KBM-7 (cell line): ENCODE data around the gene MEPCE.

ENCODE experiments used
- DNase-seq: peaks from one replicate; pipeline ENCODE4 v3.0.0-alpha.2; 2015
- in situ Hi-C: fragments of 300-500 bp; cut with MboI; formaldehyde crosslinking; loops from 2 replicates; pipeline ENCODE4 v1.14.3; 2020; ENCODE audit warnings: low sequenced_read_pairs, low pct_unique_long_range_greater_than_20kb, mixed read lengths

The MEPCE gene

DNA sequence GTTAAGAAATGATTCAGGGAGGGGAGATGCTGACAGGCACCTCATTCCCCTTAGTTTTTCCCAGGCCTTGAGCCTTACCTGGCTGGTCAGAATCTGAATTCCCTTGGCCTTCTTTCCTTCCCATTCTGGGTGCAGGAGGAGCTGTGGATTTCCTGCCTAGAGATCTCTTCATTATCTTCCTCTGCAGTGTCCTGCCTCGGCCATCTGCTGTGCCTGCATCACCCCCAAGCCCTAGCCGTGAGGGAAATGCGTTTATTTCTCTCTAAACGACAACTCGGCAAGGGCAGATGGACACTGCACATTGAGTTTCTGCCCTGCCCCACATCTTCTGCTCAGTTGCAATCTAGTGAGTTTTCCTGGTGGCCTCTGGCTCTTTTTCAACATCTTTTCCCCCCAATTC is 27.8 kb upstream of the MEPCE start:
- in situ Hi-C loops, result no loop called here

DNA sequence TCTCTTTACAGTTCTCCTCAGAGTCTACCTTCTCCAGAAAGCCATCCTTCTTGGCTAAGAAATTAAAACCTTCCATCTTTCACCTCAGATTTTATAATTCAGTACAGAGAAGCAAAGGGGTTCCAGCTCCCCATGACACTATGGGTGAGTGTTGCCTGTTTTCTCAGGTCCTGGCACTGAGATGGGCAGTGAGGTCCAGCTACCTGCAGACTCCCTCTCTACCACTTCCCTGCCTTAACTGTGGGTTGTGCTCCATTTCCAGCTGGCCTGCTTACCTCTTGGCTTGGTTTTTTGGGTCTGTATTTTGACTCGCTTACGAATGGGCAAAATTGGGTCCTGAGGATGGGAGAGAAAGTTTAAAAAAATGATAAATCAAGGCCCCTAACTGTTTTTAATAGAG is 27.4 kb upstream of the MEPCE start:
- in situ Hi-C loops, result no loop called here
- no peak for DNase-seq

More for the DNA sequence above, 27.8 kb upstream of the MEPCE start:
- no peak for DNase-seq

DNA sequence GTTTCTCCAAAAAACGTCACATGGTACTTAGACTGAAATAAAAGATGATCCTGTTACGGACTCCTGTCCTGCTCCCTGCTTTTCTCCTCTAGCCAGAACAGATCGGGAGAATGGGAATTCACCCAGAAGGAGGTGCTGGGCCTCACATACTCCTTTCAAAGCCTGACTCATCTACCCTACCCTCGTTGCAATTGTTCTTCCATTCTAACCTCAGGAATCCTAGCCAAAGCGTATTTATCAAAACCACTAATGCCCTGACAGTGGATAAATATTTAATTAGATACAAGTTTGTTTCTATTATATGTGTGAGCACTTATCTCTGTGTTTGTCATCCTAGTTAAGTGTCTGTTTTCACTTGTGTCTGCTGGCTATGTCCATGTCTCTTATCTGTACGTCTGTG is 22.9 kb upstream of the MEPCE start:
- in situ Hi-C loops, result no loop called here
- DNase-seq, result no peak

DNA sequence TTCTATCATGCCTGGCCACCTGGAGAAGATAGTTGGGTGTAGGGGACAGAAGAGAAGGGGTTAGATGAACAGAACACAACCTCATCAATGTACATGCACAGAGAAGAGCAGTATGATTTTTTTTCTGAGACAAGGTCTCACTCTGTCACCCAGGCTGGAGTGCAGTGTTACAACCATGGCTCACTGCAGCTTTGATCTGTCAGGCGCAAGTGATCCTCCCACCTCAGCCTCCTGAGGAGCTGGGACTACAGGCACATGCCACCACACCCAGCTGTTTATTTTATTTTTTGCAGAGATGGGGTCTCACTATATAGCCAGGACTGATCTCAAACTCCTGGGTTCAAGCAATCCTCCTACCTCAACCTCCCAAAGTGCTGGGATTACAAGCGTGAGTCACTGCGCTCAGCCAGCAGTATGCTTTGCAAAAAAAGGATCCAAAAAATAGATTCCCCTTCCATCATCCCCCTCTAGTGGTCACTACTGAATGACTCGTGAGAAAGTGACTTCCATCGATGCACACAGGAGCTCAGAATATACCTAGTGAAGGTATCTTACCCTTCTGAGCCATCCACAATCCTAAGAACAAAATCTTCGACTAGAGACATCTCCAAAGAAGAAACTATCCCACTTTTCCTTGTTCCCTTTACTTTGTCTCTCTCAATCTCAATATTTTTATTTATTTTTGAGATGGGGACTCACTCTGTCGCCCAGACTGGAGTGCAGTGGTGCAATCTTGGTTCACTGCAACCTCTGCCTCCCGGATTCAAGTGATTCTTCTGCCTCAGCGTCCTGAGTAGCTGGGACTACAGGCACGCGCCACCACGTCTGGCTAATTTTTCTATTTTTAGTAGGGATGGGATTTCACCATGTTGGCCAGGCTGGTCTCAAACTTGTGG is 22.1 kb upstream of the MEPCE start:
- in situ Hi-C loops, result no loop called here
- DNase-seq, result peak; percentile 80

- in situ Hi-C loops, result no loop called here
- DNase-seq, result no peak
Observed at GRCh38 chr7:100411101-100411500, 18.5 kb upstream of the MEPCE start.

DNA sequence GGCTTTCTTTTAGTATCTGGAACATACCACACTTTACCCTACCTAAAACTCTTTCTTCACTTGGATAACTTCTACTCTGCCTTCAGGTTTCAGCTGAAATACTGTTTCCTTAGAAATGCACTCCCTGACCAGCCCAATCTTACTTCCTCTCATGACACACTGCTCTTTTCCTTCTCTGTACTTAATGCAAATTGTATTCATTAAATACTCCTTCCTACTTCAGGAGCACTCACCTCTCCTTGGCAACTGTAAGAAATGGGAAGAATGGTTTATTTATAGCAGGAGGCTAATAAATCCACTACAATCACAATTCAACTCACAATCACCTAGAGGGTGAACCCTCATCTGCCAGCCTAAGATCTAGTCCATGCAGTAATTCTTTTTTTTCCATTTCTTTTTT is 16.3 kb upstream of the MEPCE start:
- no peak for DNase-seq
- in situ Hi-C loops, result no loop called here

GRCh38 chr7:100413889-100414288 is 15.7 kb upstream of the MEPCE start:
- DNase-seq, result no peak
- in situ Hi-C loops, result no loop called here

- in situ Hi-C loops, result no loop called here
- DNase-seq, result no peak
Observed at GRCh38 chr7:100415448-100415847, 14.2 kb upstream of the MEPCE start.

DNA sequence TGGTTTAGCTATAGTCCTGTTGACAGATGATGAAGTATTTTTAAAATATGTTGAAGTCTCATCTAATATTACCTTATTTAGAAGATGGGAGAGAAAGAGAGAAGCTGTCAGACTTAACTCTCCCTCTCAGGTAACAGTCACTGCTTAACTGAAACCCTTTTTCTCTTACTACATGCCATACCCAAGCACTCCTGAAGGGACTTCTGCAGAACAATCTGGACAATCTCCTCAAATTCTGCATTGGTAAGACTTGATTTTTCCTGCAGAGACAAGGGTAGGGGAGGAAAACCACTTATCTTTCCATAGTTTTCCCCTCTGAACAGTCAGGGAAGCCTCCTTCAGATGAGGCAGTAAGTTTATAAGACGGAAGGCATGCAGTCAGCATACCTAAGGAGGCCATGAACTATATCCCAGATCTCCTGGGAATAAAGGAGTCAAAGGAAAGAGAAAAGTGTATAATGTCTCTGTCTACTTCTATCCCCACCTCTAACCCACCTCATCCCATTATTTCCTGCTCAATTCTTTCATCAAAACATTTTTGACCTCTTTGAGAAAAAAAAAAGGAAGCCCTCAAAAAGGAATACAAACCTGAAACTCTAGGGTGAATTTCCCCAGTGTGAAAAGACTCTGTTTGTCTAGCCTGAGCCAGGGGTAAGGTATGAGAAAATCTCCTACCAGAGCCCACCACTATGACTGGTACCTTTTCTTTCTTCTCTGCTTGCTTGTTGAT is 10.5 kb upstream of the MEPCE start:
- in situ Hi-C loops, result no loop called here

DNA sequence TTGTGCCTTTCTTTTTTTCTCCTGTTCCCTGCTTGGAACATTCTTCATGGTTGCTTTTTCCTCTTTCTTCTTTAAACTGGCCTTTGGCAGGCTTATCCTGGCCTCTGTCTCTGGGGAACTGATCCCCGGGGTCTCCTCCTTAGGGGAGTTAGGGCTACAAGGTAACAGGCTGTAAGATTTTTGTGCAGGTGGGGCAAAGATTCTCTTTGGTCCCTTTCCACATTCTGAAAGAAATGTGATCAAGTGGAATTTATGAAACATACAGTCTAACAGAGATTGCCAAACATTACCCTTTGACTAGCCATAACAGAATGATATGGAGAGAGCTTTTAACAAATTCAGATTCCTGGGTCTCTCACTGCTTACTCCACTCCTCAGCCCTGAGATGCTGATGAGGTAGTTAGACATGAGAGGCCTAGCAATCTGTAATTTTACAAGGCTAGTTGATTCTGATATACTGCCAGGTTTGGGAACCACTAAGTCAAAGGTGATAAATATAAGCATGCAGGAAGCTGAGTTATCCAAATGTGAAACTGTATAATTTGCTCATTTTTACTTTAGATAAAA is 9.9 kb upstream of the MEPCE start:
- in situ Hi-C loops, result no loop called here
- no peak for DNase-seq

More for the DNA sequence above, 10.5 kb upstream of the MEPCE start:
- DNase-seq, result no peak

DNA sequence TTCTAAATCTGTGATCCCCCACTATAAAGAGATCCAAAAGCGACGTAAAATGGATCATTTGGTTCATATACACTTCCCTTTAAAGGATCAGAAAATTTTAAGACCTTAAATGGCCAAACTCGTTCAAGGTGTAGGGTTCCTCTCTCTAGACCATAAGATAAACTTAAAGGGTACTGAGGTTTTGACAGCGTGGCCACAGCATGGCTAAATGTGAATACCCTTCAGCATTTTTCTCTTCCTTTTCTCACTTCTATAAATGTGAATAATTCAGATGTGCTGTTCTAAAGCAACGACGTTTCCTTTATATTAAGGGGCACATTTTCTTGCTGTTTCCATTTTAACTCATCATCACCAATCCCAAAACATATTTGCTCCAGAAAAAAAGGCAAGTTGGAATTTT is 6.3 kb upstream of the MEPCE start:
- in situ Hi-C loops, result no loop called here
- no peak for DNase-seq

- in situ Hi-C loops, result no loop called here
- no peak for DNase-seq
Observed at GRCh38 chr7:100425347-100425746, 4.3 kb upstream of the MEPCE start.

DNA sequence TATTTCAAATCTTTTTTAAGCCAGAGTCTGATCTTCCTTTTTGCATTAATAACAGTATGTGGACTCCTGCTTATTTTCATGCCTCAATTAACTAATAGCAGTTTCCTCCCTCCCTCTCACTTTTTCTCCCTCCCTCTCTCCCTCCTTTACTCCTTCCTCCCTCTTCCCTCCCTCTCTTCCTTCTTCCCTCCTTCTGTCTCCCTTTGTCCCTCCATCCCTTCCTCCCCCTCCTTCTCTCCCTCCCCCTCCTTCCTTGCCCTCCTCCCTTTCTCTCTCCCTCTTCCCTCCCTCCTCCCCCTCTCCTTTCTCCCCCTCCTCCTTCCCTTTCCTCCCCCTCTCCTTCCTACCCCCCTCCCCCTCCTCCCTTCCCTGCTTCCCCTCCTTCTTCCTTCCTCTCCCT is 3.1 kb upstream of the MEPCE start:
- DNase-seq, result no peak
- in situ Hi-C loops, result no loop called here

- DNase-seq, result no peak
- in situ Hi-C loops, result no loop called here
Observed at GRCh38 chr7:100427762-100428198, 1.9 kb upstream of the MEPCE start.

DNA sequence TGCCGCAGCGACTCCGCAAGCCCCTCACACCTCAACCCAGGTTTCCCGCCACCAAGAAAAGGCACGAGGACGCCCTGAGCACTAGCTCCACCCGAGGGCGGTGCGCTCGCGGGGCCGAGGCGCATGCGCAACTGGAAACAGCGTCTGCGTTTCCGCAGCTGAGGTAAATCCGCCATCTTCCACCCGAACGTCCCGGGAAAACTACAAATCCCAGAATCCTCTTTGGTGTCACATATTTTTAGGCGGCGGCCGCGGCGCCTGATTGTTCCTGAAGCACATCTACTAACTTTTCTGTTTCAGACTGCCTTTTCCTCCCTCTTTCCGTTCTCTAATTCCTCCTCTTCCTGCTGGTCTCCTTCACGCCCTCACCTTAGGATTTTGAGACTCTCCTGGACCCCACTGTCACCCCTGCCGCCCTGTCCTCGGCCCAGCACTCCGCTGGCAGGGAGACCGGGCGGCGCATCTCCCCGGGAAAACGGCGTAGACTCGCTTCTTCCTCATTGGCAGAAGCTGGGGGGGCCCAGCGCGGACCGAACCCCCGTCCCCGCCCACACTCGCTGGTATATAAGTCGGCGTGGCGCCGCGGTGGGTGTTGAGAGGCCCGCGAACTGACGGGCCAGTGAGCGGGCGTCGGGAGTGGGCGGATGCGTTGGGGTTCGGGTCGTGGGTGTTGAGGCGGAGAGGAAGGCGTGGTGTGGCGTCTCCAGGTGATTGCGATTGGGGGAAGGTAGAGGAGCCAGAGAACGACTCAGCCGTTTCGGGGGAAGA is 1.2 kb upstream of the MEPCE start, which contains the start of gene ZCWPW1:
Gene ZCWPW1 (minus strand): TSS at position 505 of the 768 bp plus-strand sequence. CDS start 8,054 bp downstream, outside the sequence.
- in situ Hi-C loops, result no loop called here
- peak; percentile 97 for DNase-seq

DNA sequence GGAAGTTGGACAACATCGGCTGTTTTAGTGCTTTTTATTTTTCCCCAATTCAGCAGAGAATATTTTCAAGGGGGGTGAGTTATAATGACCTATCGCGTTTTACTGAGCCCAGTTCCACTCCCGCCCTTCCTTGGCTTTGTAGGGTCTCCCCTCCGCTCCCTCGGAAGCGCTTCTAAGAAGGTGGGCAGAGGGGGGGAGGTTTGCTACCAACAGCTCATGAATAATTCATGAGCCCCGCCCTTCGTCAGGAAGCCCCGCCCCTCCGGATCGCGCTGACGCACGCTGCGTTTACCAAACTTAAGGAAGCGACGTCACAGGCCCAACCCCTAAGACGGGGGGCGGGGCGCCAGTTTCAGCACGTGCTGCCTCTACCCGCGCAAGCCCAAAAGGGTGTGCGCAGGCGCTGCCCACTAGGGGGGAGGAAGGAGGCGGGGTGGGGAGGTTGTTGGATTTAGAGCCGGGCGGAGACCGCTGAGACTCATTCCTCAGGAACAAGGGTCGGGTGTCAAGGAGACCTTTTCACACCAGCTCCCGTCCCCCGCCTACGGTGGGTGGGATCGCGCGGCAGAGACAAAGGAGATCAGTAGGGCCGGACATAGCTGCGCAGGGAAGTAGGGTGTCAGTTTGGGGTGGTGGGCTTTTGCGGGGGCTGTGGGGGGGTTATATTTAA is 529 bp upstream of the MEPCE start:
- in situ Hi-C loops, result no loop called here
- DNase-seq, result peak; percentile 100

DNA sequence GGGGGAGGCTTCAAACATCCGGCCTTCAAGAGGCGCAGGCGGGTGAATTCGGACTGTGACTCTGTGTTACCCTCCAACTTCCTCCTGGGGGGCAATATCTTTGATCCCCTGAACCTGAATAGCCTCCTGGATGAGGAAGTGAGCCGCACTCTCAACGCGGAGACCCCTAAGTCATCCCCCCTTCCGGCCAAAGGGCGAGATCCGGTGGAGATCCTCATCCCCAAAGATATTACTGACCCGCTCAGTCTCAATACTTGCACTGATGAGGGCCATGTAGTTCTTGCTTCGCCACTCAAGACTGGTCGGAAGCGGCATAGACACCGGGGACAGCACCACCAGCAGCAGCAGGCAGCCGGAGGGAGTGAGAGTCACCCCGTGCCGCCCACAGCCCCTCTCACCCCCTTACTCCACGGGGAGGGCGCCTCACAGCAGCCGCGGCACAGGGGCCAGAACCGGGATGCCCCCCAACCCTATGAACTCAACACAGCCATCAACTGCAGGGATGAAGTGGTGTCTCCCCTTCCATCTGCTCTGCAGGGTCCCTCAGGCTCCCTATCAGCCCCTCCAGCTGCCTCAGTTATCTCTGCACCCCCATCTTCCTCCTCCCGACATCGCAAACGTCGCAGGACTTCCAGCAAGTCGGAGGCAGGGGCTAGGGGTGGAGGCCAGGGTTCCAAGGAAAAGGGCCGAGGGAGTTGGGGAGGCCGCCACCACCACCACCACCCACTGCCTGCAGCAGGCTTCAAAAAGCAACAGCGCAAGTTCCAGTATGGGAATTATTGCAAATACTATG is 1.1 kb downstream of the MEPCE start:
- no peak for DNase-seq
- in situ Hi-C loops, result no loop called here

GRCh38 chr7:100431286-100431735 is 1.7 kb downstream of the MEPCE start:
- in situ Hi-C loops, result no loop called here
- no peak for DNase-seq
